Measurements from ENCODE around the gene ITGB6.

Gene ITGB6

DNA sequence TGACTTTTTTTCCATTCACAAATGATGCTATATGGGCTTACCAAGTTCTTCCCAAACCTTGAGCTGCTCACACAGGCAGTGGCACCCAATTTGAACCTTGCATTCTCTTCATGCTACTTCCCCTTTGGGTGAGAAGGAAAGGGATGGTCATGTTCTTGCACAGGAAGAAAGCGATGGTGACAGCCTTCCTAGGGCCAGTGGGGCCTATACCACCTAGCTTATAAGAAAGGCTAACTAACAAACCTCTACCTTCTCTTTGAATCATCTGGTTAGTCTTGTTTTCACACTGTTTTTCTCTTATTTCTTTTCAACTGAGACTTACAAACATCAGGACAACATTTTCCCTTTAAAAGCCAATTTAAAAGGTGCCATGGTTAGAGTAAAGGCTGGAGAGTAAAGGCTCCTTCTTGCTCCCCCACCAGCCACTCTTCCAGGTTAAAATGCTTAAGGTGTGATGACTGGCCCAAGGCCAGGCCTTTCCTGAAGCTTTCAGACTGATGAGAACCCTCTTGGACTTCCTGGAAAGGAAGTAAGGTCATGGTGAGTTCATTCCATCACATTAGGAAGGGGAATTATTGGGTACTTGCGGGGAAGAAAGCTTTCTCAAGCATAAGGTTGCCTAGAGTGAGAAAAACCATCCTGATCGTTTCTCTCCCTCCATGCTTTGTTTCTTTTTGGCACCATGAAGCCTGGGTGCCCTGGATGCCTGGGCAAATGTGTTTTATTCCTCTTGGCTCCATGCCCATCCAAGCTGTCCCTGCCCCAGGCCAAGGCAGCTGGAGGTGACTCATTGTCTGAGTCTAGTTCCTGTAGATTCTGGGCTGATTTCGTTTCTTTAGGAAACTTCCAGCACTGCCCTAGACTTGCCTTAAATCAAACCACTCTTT is 41.4 kb upstream of the ITGB6 start:
- no peak for DNase-seq (ENCODE audit: insufficient read length, low spot score)
- TF ChIP-seq, protein P1, sequence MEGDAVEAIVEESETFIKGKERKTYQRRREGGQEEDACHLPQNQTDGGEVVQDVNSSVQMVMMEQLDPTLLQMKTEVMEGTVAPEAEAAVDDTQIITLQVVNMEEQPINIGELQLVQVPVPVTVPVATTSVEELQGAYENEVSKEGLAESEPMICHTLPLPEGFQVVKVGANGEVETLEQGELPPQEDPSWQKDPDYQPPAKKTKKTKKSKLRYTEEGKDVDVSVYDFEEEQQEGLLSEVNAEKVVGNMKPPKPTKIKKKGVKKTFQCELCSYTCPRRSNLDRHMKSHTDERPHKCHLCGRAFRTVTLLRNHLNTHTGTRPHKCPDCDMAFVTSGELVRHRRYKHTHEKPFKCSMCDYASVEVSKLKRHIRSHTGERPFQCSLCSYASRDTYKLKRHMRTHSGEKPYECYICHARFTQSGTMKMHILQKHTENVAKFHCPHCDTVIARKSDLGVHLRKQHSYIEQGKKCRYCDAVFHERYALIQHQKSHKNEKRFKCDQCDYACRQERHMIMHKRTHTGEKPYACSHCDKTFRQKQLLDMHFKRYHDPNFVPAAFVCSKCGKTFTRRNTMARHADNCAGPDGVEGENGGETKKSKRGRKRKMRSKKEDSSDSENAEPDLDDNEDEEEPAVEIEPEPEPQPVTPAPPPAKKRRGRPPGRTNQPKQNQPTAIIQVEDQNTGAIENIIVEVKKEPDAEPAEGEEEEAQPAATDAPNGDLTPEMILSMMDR (IDR thresholded peaks at IDR 0.05; ENCODE audit: insufficient read depth, missing control alignments), result no peak
- FAIRE-seq, result no peak

DNA sequence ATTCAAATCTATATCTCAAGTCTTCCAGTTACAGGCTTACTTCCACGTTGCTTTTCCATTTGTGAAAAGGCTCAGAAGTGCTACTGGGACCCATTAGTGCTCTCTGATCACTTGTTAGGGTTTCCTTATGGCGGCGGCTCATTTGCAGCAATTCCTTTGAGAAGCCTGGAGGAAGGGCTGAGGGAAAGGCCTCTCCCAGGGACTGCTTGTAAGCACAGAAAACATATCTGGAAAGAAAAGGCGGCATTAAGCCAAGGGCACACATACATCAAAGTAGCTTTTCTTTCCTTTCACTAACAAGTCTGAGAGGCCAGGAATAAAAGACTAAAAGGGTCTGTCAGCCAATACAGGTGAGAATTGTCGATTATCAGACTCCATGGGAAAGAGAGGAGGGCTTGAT is 39.4 kb upstream of the ITGB6 start:
- FAIRE-seq (no peak), DNase-seq (ENCODE audit: insufficient read length, low spot score) (no peak)
- TF ChIP-seq, protein P1 (IDR thresholded peaks at IDR 0.05; ENCODE audit: insufficient read depth, missing control alignments), result no peak

DNA sequence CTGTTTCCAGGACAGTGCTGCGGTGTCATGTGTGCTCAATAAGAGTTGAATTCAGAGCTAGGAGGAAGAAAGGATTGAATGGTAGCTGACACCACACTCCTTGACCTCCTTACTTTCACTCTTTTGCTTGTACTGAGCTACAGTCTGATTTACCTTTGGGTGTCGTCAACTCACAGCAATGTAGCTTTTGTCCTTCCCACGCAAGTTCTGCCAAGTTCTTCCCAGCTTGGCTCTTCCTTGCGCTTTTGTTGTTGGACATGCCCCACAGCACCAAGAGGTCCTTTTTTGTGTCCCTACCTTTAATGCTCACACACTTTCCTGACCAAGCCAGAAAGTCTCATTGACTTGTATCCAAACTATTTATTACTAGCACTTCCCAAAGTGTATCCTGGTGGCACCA is 38.3 kb upstream of the ITGB6 start:
- FAIRE-seq (no peak), DNase-seq (ENCODE audit: insufficient read length, low spot score) (no peak)
- TF ChIP-seq, protein P1 (IDR thresholded peaks at IDR 0.05; ENCODE audit: insufficient read depth, missing control alignments), result no peak

DNA sequence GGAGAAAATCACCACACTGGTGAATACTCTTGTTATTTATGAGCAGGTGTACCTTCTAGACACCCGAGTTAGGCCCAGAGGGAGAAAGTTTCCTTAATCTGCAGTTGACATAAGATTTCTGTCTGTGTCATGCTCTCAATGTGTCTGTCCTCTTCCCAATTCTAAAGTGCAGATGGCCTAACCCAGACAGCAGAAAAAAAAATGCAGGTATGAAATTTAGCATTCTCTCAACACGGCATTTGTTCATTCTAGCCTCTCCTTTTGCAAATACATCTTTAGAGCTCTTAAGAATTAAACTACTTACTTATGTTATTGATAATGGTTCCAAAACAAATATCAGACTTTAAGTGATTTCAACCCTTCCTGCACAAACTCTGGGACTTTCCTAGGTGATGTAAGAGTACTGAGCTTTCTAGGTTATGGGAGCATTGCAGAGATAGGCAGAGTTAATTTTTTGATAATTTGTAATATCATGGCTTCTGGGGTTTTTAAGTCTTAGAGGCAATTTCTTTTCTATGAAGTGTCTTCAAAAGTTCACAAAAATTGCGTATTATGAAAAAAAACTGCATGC is 32.9 kb upstream of the ITGB6 start:
- no peak for DNase-seq (ENCODE audit: insufficient read length, low spot score)
- no peak for FAIRE-seq
- TF ChIP-seq, protein P1 (IDR thresholded peaks at IDR 0.05; ENCODE audit: insufficient read depth, missing control alignments), result no peak

DNA sequence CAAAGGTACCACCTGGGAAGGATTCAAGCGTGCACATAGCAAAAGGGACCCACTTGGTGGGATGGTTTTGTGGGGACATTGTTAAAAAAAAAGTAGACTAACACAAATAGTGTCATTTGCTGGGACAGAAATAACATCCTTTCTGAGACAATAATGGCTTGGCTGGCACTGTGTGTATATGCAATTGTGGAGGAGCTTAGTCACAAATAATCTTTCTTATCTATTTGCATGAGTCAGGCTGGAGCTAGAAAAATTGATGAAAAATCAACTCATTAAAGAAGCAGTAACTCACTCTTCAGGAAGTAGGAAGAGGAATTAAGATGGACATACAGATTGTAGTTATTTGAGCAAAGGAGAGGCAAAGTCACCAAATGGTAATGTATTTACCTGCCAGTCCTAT is 29.5 kb upstream of the ITGB6 start:
- TF ChIP-seq, protein P1 (IDR thresholded peaks at IDR 0.05; ENCODE audit: insufficient read depth, missing control alignments), result no peak
- DNase-seq (ENCODE audit: insufficient read length, low spot score) (no peak), FAIRE-seq (no peak)

DNA sequence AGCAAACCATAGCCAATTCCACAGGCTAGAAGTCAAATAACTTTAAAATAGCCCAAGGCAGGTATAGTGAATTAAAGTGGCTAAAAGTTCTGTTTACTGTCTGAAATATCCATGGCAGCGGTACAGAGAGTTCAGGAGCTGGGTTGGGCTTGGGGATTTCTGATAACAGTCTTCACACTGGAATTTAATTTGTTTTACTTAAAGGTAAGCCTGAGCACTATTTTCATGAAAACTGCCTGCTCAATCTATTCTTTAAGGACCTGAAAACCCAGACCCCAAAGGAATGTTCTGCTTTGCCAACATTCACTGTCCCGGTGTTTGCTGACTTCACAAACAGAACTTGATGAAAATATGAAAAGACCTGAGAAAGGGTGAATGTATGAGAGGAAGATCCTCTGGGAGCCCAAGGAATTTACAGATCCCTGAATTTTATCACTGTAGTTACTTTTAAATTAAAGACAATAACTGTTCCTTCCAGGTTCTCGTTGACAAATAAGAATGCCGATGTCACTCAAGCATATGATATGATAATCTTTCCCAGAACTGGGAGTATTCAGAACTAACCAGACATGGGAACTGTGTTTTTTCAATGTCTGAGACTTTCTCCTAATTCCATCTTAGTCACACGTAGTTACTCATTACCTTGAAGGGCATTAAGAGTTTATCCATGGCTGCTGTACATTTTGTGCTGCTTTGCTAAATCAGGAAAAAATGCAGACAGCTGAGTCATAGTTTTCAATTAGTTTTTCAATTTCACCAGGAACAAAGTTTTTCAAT is 28.3 kb upstream of the ITGB6 start:
- TF ChIP-seq, protein P1 (IDR thresholded peaks at IDR 0.05; ENCODE audit: insufficient read depth, missing control alignments), result no peak
- FAIRE-seq, result no peak
- no peak for DNase-seq (ENCODE audit: insufficient read length, low spot score)
